ENCODE measurements around the gene KCNIP4. TPM values are rescaled to one million over a fixed set of nuclear protein-coding genes. Genes with fewer than 3 reads are reported as not detected.

KCNIP4 gene
- total RNA-seq, 1 donor from 2014 or later = 0.53 TPM

DNA sequence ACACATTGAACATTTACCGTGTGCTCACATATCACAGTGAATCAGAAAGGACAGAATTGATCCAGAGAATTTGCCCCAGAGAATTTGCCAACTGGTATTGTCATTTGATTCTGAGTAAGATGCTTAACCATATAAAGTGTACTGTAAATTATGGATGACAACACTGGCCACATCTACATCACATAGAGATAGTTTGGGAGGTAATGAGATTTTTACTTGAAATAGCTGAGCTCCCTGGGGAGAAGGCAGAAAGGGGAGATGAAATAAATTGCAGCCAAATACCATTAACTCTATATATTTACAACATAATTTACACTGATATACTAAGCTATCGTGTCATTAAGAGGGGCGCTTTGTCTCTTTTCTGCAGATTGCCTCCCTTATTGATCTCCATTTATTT is 564.0 kb downstream of the KCNIP4 start:
- TF ChIP-seq, protein P1, sequence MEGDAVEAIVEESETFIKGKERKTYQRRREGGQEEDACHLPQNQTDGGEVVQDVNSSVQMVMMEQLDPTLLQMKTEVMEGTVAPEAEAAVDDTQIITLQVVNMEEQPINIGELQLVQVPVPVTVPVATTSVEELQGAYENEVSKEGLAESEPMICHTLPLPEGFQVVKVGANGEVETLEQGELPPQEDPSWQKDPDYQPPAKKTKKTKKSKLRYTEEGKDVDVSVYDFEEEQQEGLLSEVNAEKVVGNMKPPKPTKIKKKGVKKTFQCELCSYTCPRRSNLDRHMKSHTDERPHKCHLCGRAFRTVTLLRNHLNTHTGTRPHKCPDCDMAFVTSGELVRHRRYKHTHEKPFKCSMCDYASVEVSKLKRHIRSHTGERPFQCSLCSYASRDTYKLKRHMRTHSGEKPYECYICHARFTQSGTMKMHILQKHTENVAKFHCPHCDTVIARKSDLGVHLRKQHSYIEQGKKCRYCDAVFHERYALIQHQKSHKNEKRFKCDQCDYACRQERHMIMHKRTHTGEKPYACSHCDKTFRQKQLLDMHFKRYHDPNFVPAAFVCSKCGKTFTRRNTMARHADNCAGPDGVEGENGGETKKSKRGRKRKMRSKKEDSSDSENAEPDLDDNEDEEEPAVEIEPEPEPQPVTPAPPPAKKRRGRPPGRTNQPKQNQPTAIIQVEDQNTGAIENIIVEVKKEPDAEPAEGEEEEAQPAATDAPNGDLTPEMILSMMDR (IDR thresholded peaks at IDR 0.05; ENCODE audit: insufficient read depth, low read length, severe bottlenecking) = no peak
- Histone ChIP-seq H3K36me3 (ENCODE audit: control insufficient read depth, insufficient read depth, low read length) (no peaks in the 10 kb centered on the region), H3K4me3 (ENCODE audit: low read depth, low read length) (no peak overlapping the region), H3K27me3 (ENCODE audit: control insufficient read depth, insufficient read depth, low read length) (no peaks in the 10 kb centered on the region)
- FAIRE-seq (no peak), DNase-seq (ENCODE audit: low read depth) (no peak)

DNA sequence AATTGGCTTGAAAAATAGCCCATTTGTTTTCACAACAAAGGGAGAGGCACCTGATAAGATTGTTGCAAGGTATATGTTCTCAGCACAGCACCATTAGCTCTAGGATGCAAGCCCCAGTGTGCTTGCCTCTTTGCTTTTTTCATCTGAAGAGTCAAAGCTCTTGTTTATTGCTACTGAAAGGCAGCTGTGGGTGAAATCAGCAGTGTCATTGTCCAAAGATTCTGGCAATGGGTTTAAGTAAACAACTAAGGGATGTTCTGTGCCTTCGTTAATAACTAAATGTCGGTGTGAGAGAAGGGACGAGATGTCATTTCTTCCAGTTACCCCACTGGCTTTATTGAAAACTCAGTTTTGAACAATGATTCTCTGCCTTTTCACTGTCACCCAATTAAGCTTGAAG is 567.7 kb downstream of the KCNIP4 start:
- DNase-seq (ENCODE audit: low read depth) (no peak), FAIRE-seq (no peak)
- TF ChIP-seq, protein P1 (IDR thresholded peaks at IDR 0.05; ENCODE audit: insufficient read depth, low read length, severe bottlenecking) = no peak

DNA sequence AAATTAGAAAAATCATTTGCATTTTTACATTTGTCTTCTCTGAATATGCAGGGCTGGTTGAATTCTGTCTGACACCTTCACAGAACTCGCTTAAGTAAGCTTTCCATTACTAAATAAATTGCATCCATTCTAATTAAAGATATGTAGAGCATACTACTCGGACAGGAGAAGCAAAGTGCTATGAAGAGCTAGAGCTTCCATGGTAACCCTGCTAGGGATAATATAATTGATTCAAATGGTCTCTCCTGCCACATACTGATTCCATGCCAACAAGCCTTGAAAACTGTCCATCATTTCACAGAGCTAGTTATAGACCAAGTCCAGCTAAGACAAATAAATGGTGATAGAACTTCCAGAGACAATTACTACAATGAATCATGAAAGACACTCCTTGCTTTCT is 571.5 kb downstream of the KCNIP4 start:
- Histone ChIP-seq H3K27me3 (ENCODE audit: control insufficient read depth, insufficient read depth, low read length) (no peaks in the 10 kb centered on the region), H3K36me3 (ENCODE audit: control insufficient read depth, insufficient read depth, low read length) (no peaks in the 10 kb centered on the region), H3K4me3 (ENCODE audit: low read depth, low read length) (no peak overlapping the region)
- DNase-seq (ENCODE audit: low read depth) (no peak), FAIRE-seq (no peak)
- TF ChIP-seq, protein P1 (IDR thresholded peaks at IDR 0.05; ENCODE audit: insufficient read depth, low read length, severe bottlenecking) = no peak

More for the DNA sequence above, 567.7 kb downstream of the KCNIP4 start:
- H3K36me3 ChIP-seq (ENCODE audit: control insufficient read depth, insufficient read depth, low read length) = no peaks in the 10 kb centered on the region
- no peaks in the 10 kb centered on the region for H3K27me3 ChIP-seq (ENCODE audit: control insufficient read depth, insufficient read depth, low read length)
- H3K4me3 ChIP-seq (ENCODE audit: low read depth, low read length) = no peak overlapping the region

DNA sequence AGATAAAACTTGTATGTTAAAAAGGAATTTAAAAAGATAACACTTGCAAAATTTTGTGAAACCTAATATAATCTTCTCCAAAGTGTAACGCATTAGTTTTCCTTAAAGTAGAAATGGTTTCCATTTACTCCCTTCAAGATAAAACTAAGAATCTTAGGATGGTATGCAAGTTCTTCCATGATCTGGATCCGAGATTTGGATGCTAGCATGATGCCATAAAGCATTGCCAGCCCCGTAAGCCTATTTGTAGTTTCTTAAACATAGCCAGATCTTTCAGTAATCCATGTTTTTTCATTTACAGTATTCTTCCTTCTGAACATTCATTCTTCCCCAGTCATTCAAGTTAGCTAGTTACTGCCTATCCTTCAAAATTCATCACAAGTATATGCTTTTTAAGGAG is 572.4 kb downstream of the KCNIP4 start:
- no peaks in the 10 kb centered on the region for H3K27me3 ChIP-seq (ENCODE audit: control insufficient read depth, insufficient read depth, low read length)
- no peak for FAIRE-seq
- H3K4me3 ChIP-seq (ENCODE audit: low read depth, low read length) = no peak overlapping the region
- no peak for DNase-seq (ENCODE audit: low read depth)
- H3K36me3 ChIP-seq (ENCODE audit: control insufficient read depth, insufficient read depth, low read length) = no peaks in the 10 kb centered on the region
- TF ChIP-seq, protein P1 (IDR thresholded peaks at IDR 0.05; ENCODE audit: insufficient read depth, low read length, severe bottlenecking) = no peak

DNA sequence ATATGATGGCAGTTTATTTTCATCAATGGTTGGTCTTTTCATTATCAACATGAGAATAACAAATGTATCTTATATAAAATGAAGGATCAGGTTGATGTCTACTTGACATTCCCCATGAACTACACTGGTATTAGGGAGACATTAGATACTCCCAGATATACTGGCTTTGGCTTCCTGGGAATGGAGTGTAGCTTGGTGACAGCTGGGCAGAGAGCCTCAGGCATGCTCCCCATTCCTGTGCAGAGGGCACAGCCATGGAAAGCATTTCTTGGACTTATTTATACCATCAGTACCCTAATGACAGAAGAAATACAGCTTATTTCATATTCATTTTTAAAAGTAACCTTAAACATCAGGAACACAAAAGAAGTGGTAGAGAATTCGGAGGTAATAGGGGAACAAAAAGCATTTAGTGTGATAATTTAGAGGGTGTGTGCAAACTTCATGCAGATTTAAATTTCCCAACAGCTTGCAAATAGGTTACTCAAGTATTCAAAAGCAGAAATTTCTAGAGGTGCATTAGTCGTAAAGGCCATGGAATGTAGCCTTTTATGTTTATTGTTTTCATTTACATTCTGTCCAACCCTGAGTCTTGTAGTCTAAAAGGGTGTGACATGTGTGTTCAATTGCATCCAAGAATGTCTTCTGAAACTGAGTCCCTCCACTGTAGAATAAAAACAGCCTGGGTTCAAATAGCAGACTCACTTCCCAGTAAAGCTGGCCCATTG is 573.8 kb downstream of the KCNIP4 start:
- FAIRE-seq (no peak), DNase-seq (ENCODE audit: low read depth) (no peak)

More for the DNA sequence above, 573.8 kb downstream of the KCNIP4 start:
- H3K4me3 ChIP-seq (ENCODE audit: low read depth, low read length) = no peak overlapping the region
- TF ChIP-seq, protein P1 (IDR thresholded peaks at IDR 0.05; ENCODE audit: insufficient read depth, low read length, severe bottlenecking) = no peak
- H3K36me3 ChIP-seq (ENCODE audit: control insufficient read depth, insufficient read depth, low read length) = no peaks in the 10 kb centered on the region
- H3K27me3 ChIP-seq (ENCODE audit: control insufficient read depth, insufficient read depth, low read length) = no peaks in the 10 kb centered on the region

All from bronchial epithelial cell (primary cell).